HepG2 (cell line): ENCODE results near the gene RAB36. TPM values are rescaled to one million over a fixed set of nuclear protein-coding genes. Genes with fewer than 3 reads are reported as not detected.

Experiments
- ATAC-seq: fragments of 200-7000 bp; cut with Tn5 transposase; 3 replicates; pipeline ENCODE4 v1.9.1; 2020; ENCODE audit warnings: mild to moderate bottlenecking, moderate library complexity
- BruUV-seq: library from RNA; stranded (reverse); fragments of 400-500 nt; replicated peaks from 2 replicates; lab custom pipeline; 2021; lab: Mats Ljungman, UMichigan
- CTCF ChIA-PET: fragments of 300-600 bp; formaldehyde crosslinking; extraction: SDS; loops from one replicate; lab custom pipeline; 2021; ENCODE audit warnings: low total read pairs, inconsistent platforms, low intra/inter-chr PET ratio; lab: Yijun Ruan, JAX
- POLR2A ChIA-PET: fragments of 350-600 bp; sonication (Branson Sonifier 250); formaldehyde crosslinking; loops from one replicate; lab custom pipeline; 2020; ENCODE audit warnings: antibody characterized with exemption, inconsistent platforms; lab: Yijun Ruan, JAX
- DNase-seq: peaks from one replicate; pipeline ENCODE4 v3.0.0-alpha.2; 2015; ENCODE audit warnings: low spot score
- FAIRE-seq: peaks from 3 replicates; lab custom pipeline; 2011; peaks lifted over from hg19 to GRCh38; lab: Jason Lieb, UNC
- H2AFZ ChIP-seq: one replicate; pipeline ENCODE4 v1.6.1; 2011; ENCODE audit warnings: low read length, inconsistent platforms
- H3K27ac ChIP-seq: fragments of 300-600 bp; 3 replicates; pipeline ENCODE4 v1.8.0; 2011; ENCODE audit warnings: mixed run types, mild to moderate bottlenecking, mixed read lengths, low read length, inconsistent platforms; ENCODE audit not compliant: insufficient read depth; ENCODE audit errors: extremely low read length
- H3K27me3 ChIP-seq, 2 experiments: fragments of 200-600 bp in 1 of 2; 2 replicates in 1 of 2; 3 replicates in 1 of 2; pipeline versions ENCODE4 v1.6.0 to v1.8.0; 2011; ENCODE audit warnings: low read length in 2 of 2, mild to moderate bottlenecking in 2 of 2, moderate library complexity in 2 of 2, inconsistent platforms in 1 of 2; ENCODE audit not compliant: insufficient read depth in 2 of 2, control insufficient read depth in 1 of 2
- H3K36me3 ChIP-seq, 2 experiments: fragments of 200-600 bp in 1 of 2; replicated peaks in 1 of 2; 2 replicates in 1 of 2; 3 replicates in 1 of 2; pipeline versions ENCODE4 v1.5.1 to v1.8.0; 2011; ENCODE audit warnings: low read length in 2 of 2, inconsistent platforms in 1 of 2; ENCODE audit not compliant: insufficient read depth in 2 of 2, control insufficient read depth in 1 of 2
- H3K4me1 ChIP-seq: 2 replicates; pipeline ENCODE4 v1.5.1; 2012; ENCODE audit warnings: low read length, inconsistent platforms; ENCODE audit not compliant: insufficient read depth
- H3K4me2 ChIP-seq: 2 replicates; pipeline ENCODE4 v1.6.0; 2011; ENCODE audit warnings: low read depth, low read length, inconsistent platforms
- H3K4me3 ChIP-seq, 3 experiments: fragments of 200-600 bp in 1 of 3; sonication (generic), shearing (Covaris generic) in 1 of 3; replicated peaks in 1 of 3; 2 replicates each; pipeline ENCODE4 v1.5.1; 2011 to 2016; ENCODE audit warnings: low read length in 3 of 3, inconsistent platforms in 2 of 3, low read depth in 2 of 3, mild to moderate bottlenecking in 2 of 3, control low read depth in 1 of 3, mixed read lengths in 1 of 3; ENCODE audit not compliant: insufficient read depth in 1 of 3
- H3K79me2 ChIP-seq: one replicate; pipeline ENCODE4 v1.6.1; 2011; ENCODE audit warnings: low read length, inconsistent platforms; ENCODE audit not compliant: insufficient read depth
- H3K9ac ChIP-seq: 2 replicates; pipeline ENCODE4 v1.6.0; 2011; ENCODE audit warnings: mild to moderate bottlenecking, low read depth, low read length, inconsistent platforms; ENCODE audit not compliant: insufficient read depth
- H3K9me3 ChIP-seq: 2 replicates; pipeline ENCODE4 v1.5.1; 2012; ENCODE audit warnings: mild to moderate bottlenecking, low read length
- H4K20me1 ChIP-seq: 2 replicates; pipeline ENCODE4 v1.6.0; 2011; ENCODE audit warnings: inconsistent platforms, mild to moderate bottlenecking, low read length, moderate library complexity; ENCODE audit not compliant: insufficient read depth
- ATRX ChIP-seq: sonication (generic); formaldehyde crosslinking; IDR thresholded peaks from 2 replicates; pipeline ENCODE4 v1.4.0; 2020; ENCODE audit warnings: missing genetic modification reagents, borderline replicate concordance
- CC2D1A ChIP-seq: sonication (generic); formaldehyde crosslinking; IDR thresholded peaks from 2 replicates; pipeline ENCODE4 v1.8.1; 2023; ENCODE audit warnings: mild to moderate bottlenecking, missing genetic modification reagents
- HNRNPUL1 ChIP-seq: fragments of 200-400 bp; formaldehyde crosslinking; IDR thresholded peaks from 2 replicates; pipeline ENCODE4 v1.6.1; 2017; ENCODE audit warnings: low read depth, mild to moderate bottlenecking, low read length, moderate library complexity
- KLF6 ChIP-seq: IDR thresholded peaks from 2 replicates; pipeline ENCODE4 v1.8.0; 2016; ENCODE audit warnings: missing biosample characterization, missing genetic modification reagents
- PHF8 ChIP-seq: sonication (generic); formaldehyde crosslinking; IDR thresholded peaks from 2 replicates; pipeline ENCODE4 v1.5.0; 2020; ENCODE audit warnings: missing genetic modification reagents
- POGK ChIP-seq: sonication (generic); formaldehyde crosslinking; conservative IDR thresholded peaks from 2 replicates; pipeline ENCODE4 v1.8.0; 2022; ENCODE audit warnings: mild to moderate bottlenecking, moderate library complexity, missing genetic modification reagents
- SP140L ChIP-seq: sonication (generic); formaldehyde crosslinking; IDR thresholded peaks from 2 replicates; pipeline ENCODE4 v1.4.0; 2020; ENCODE audit warnings: missing genetic modification reagents, borderline replicate concordance
- TCF12 ChIP-seq, 2 experiments: fragments of 450-650 bp in 1 of 2; sonication (generic) in 1 of 2; formaldehyde crosslinking in 1 of 2; IDR thresholded peaks; 2 replicates each; pipeline versions ENCODE4 v1.6.1 to v1.8.0; 2017 to 2022; ENCODE audit warnings: antibody characterized with exemption in 1 of 2, mild to moderate bottlenecking in 1 of 2, missing genetic modification reagents in 1 of 2, moderate library complexity in 1 of 2
- ZFAT ChIP-seq: sonication (generic); formaldehyde crosslinking; conservative IDR thresholded peaks from 2 replicates; pipeline ENCODE4 v1.8.1; 2023; ENCODE audit warnings: missing genetic modification reagents, inconsistent platforms
- ZNF780A ChIP-seq: sonication (generic); formaldehyde crosslinking; IDR thresholded peaks from 2 replicates; pipeline ENCODE4 v1.8.0; 2022; ENCODE audit warnings: mild to moderate bottlenecking, missing genetic modification reagents, moderate library complexity
- ZSCAN29 ChIP-seq: sonication (generic); formaldehyde crosslinking; conservative IDR thresholded peaks from 2 replicates; pipeline ENCODE4 v1.4.0; 2020; ENCODE audit warnings: mild to moderate bottlenecking, missing genetic modification reagents
- WGBS: methylation state at CpG from one replicate; pipeline ENCODE4 v1.1.6; 2017; ENCODE audit warnings: low lambda C conversion rate; 5-methylcytosine and 5-hydroxymethylcytosine counted together
- in situ Hi-C: cut with HindIII; loops from 2 replicates; pipeline ENCODE4 v1.10.0; 2017; ENCODE audit warnings: low pct_unique_long_range_greater_than_20kb; ENCODE audit not compliant: extremely low pct_ligation_motif_present
- intact Hi-C: fragments of 100-400 bp; cut with micrococcal nuclease; formaldehyde crosslinking; loops from one replicate; pipeline ENCODE4 v1.10.0; 2022; ENCODE audit not compliant: unreplicated experiment
- polyA plus RNA-seq, 8 experiments: library from polyadenylated mRNA; depleted of rRNA in 3 of 8; stranded (reverse) in 7 of 8; unstranded in 1 of 8; fragments of >200 nt; fragmentation: Illumina TruSeq in 4 of 8; extraction: Trizol in 4 of 8; gene quantifications; 2 replicates each; pipeline versions ENCODE4 v1.2.1 to v1.2.3, GENCODE V29; 2011 to 2016; ENCODE audit warnings: low read depth in 4 of 8, missing spikeins in 1 of 8, mixed read lengths in 1 of 8; ENCODE audit not compliant: insufficient read depth in 1 of 8
- total RNA-seq, 5 experiments: library from RNA; depleted of rRNA; stranded (reverse); fragments of >200 nt; fragmentation: Illumina TruSeq; extraction: Trizol; gene quantifications; 2 replicates each; pipeline ENCODE4 v1.2.3, GENCODE V29; 2016; ENCODE audit warnings: low read depth in 1 of 5

Gene RAB36
- total and polyA plus RNA-seq, 2 of the 13 experiments (the other 11 are each of a cell fraction or from before 2014, with no cell fraction given): 0.24 to 0.86 TPM

GRCh38 chr22:23175817-23176644 is 30.8 kb downstream of the RAB36 start:
- Histone ChIP-seq H3K4me2 (no peak overlapping the region), H3K27me3 (no peaks in the 10 kb centered on the region), H3K79me2 (peaks cover 3% of the 10 kb centered on the region), H3K9ac (no peak overlapping the region), H3K36me3 (0 out of 5 replicates have a peak, but pooled peaks cover 0 to 4% of the 10 kb centered on the region in 2 experiments), H3K9me3 (no peaks in the 10 kb centered on the region), H3K4me1 (peaks cover 44% of the 10 kb centered on the region), H3K4me3 (no peak overlapping the region), H4K20me1 (no peaks in the 10 kb centered on the region), H3K27ac (no peak overlapping the region), H2AFZ (no peak overlapping the region)
- ChIA-PET POLR2A (no interaction called here), CTCF (interaction anchor here (5.9 kb wide), 1 partner anchor 106 kb away, joined by 73 read pairs; no protein-coding TSS in a partner anchor)
- WGBS: 83% methylated on average over 9 of the region's 10 CpGs
- in situ Hi-C loops (loop anchor here (5.0 kb wide), 1 partner anchor 106 kb away; no protein-coding TSS in a partner anchor), intact Hi-C loops (loop anchor here (2.0 kb wide), 1 partner anchor 15 kb away; no protein-coding TSS in a partner anchor)
- ATAC-seq (no peak), DNase-seq (no peak), FAIRE-seq (no peak)
- BruUV-seq: no TSS peak
- TF ChIP-seq KLF6 (no peak), SP140L (CRISPR knock-in tag) (no peak), CC2D1A (CRISPR knock-in tag) (no peak), ZSCAN29 (CRISPR knock-in tag) (no peak)

- TF ChIP-seq ATRX (CRISPR knock-in tag) (no peak), POGK (CRISPR knock-in tag) (no peak), PHF8 (CRISPR knock-in tag) (no peak), TCF12 (IDR thresholded peaks at IDR 0.05) (no peak), TCF12 (CRISPR knock-in tag; IDR thresholded peaks at IDR 0.05) (no peak), ZFAT (CRISPR knock-in tag) (no peak), ZNF780A (CRISPR knock-in tag) (no peak), HNRNPUL1 (no peak)
- Histone ChIP-seq H3K4me1 (peaks cover 48% of the 10 kb centered on the region), H3K9ac (no peak overlapping the region), H3K27ac (no peak overlapping the region), H3K79me2 (peaks cover 9% of the 10 kb centered on the region), H3K9me3 (no peaks in the 10 kb centered on the region), H3K27me3 (no peaks in the 10 kb centered on the region), H4K20me1 (peaks cover 4% of the 10 kb centered on the region; the same call in 1 of the 2 replicates), H3K36me3 (0 out of 5 replicates have a peak, but pooled peaks cover 0 to 4% of the 10 kb centered on the region in 2 experiments), H3K4me3 (no peak overlapping the region), H2AFZ (no peak overlapping the region), H3K4me2 (no peak overlapping the region)
- ChIA-PET POLR2A (interaction anchor here (1.1 kb wide), 1 partner anchor 105 kb away, joined by 3 read pairs; no protein-coding TSS in a partner anchor), CTCF (interaction anchor here (5.9 kb wide), 1 partner anchor 106 kb away, joined by 73 read pairs; no protein-coding TSS in a partner anchor)
- DNase-seq (no peak), ATAC-seq (no peak), FAIRE-seq (no peak)
- in situ Hi-C loops: loop anchor here (5.0 kb wide), 1 partner anchor 106 kb away; no protein-coding TSS in a partner anchor
- intact Hi-C loops: no loop called here
- WGBS: 92% methylated on average over 9 of the region's 9 CpGs
- BruUV-seq: no TSS peak
These were observed 31.4 kb downstream of the RAB36 start for GRCh38 chr22:23176645-23177027.
